SKM-1 (cell line): ENCODE data around the gene UNC93A.
"Not testable (repeated sequence)": the region's sequence is repeated elsewhere in the genome, so short reads cannot be mapped to it uniquely, and the experiment has no call there.

Experiments
- DNase-seq: peaks from one replicate; lab custom pipeline; 2025; ENCODE audit not compliant: unreplicated experiment; lab: John Stamatoyannopoulos, UW

The UNC93A gene

DNA sequence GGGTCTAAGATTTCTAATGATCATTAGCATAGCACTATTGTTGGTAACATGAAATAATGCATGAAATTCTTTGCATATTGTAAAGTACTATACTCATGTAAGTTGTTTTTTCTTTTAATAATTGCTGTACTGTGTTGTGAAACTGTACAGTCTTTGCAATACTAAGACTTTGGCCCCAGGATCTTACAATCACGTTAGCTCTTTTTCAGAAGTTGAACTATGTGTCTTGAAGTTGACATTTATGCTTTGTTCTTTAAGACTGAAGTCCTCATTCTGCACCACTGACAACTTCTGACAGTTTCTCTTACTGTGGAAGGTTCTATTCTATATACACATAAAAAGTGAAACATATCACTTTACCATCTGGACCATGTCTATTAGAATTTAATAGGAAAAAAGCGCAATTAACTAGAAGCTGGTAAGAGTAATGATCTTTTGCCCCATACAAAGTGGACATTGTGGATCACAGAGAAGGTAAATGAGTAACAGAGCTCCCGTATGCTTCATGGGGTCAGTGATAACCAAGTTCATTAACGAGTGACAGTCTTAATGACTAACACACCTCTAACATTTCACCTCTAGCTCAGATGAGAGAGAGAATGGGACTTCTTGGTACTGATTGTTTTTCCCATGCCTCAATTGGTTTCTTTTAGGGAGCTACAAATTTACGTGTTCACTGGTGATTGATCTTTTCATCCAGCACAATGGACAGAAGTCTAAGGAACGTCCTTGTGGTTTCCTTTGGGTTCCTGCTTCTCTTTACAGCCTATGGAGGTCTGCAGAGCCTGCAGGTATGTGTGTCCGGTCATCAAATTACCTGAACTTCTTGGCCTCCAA is at the start of gene UNC93A:
Gene UNC93A, plus strand, starts transcription at position 530 of the 837 bp plus-strand sequence. Its CDS starts 175 bp downstream, at position 705.
- DNase-seq: no peak

DNA sequence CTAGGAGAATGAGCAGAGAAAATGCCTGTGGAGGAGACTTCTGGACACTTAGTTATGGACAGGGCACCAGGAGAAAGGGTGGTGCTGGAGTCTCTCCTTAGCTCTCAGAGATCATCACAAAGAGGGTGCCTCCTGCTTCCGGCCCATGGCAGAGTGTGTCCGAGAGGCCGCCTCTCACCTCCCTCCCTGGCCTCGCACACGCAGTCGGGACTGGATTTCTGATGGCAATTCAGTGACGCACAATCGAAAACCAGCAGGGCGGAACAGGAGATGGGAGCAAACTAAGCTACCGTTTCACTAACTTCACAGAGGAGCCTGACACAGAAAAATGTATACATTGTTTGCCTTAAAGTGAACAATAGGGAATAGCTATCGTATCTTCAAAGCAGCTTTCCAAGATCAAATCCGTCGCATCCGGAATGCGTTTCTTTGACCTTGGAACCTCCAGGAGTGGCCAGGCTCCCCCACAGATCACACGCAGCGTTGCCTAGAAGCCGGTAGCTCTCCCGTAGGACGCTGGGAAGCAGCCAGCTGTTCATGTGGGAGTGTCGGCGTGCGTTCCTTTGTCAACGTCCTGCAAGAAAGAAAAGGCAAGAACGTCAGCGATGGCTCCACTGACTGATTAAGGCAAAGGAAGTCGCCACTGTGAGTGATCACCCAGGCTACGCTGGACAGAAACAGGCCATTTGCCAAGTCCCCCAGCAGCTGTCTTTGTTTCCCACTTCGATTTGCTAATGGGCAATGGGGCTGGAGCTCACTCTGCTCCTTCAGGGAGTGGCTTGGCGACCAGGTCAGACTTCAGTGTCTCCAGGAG is 49.6 kb upstream of the UNC93A start:
- DNase-seq: not testable (repeated sequence)

- not testable (repeated sequence) for DNase-seq
Observed at GRCh38 chr6:167242135-167242506, 49.0 kb upstream of the UNC93A start.

DNA sequence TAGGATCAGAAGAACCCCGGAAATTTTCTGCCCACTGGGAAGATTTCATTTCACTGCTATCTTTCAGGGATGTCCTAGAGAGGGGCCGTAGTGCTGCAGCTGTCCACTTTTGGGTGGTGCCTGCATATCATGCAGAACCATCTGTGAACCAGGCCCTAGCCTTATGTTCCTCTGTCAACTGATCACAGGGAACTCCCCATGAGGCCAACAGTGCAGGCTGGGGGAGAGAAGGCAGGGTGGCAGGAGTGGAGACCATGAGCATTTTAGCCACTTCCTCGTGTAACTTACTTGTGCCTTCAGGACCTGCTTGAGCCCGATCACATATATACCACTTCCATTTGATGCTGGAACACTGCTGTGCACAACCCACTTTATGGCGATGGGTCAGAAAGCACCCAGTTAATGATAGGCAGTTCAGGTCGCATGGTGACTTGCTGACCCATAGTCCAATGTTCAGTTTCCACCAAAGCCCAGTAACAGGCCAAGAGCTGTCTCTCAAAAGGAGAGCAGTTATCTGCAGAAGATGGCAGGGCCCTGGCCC is 48.5 kb upstream of the UNC93A start:
- DNase-seq: not testable (repeated sequence)

DNA sequence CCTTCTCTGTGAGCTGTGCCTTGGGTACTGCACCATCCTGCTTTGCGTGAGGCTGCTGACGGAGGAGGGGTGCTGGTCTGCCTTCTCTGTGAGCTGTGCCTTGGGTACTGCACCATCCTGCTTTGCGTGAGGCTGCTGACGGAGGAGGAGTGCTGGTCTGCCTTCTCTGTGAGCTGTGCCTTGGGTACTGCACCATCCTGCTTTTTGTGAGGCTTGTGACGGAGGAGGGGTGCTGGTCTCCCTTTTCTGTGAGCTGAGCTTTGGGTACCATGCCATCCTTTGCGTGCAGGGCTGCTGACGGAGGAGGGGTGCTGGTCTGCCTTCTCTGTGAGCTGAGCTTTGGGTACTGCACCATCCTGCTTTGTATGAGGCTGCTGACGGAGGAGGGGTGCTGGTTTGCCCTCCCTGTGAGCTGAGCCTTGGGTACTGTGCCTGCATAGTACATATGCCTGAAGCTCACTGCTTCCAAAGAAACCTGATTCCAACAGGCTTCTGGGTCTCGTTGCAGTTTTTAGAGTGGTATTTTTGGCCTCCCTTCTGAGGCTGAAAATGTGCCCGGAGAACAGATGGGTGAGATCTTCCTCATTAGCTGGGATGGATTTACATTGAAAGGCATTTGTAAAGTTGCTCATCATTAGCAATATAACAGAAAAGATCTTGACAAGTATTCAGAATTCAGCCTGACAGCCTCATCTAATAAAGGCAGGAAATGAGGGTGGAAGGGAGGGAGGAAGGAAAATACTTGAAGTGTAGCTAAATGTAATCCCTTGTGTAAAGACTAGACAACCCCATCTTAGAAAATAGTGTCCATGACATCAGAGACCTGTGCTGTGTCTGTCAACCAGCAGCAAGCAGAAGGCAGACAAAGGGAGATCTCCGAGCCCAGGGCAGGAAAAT is 46.8 kb upstream of the UNC93A start:
- DNase-seq: no peak

- no peak for DNase-seq
Observed at GRCh38 chr6:167244991-167245390, 46.1 kb upstream of the UNC93A start.

GRCh38 chr6:167245591-167245990 is 45.5 kb upstream of the UNC93A start:
- no peak for DNase-seq

DNA sequence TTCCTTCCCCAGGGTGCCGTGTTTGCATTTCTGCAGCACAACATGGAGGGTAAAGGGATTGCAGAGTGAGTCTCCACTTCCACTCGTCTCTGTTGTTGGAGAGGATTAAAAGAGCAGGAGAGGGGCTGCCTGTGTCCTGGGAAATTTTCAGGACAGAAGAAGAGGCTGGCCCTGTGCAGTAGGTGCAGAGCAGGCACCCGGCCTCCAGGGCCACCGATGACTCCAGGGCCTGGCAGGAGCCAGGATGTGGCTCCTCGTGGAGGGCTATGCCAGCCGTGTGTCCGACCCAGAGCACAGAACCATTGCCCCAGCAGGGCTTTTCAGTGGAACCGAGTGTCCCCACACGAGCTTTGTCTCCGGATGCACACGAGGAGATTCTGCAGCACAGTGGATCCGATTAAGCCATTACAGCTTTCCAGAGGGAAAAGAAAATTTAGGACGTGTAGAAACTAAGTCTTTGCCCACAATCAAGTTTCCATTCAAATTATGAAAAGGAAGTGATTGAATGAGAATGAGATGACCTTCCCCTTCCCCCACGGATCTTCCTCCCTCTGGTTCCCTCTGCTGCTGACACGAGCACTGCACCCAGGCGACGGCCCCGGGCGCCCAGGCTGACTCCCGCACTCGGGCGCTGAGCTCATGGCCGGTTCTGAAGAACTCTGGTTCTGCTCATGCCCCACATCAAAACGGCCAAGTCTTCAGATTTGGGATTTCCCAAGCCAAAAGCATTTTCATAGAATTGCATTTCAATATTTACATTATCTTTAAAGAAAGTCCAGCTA is 43.1 kb upstream of the UNC93A start:
- DNase-seq: no peak

DNA sequence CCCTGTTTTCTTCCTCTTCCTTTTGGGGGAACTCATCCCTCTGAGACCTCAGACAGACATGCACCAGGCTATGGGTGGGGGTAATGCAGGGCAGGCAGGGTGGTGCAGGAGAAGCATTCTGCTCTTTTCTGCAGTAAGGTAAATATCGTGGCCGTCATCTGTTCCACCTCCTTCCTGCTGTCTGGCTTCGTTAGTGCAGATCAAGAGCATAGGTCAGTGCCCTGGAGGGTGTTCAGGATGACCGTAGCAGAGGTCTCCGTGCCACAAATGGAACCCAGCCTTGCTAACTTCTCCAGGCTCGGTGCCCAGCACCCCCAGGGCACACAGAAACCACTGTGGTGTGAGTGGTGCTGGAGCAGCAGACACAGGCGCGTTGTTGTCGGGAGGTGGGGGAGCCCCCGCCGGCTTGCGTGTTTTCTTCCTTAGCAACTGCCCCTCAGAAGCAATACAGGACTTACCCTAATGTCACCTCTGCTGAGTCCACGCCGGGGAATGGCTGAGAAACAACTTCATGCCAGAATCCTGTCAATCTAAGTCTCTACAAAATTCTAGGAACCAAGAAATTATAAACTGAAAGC is 42.1 kb upstream of the UNC93A start:
- not testable (repeated sequence) for DNase-seq

GRCh38 chr6:167252271-167252670 is 38.8 kb upstream of the UNC93A start:
- DNase-seq: no peak

DNA sequence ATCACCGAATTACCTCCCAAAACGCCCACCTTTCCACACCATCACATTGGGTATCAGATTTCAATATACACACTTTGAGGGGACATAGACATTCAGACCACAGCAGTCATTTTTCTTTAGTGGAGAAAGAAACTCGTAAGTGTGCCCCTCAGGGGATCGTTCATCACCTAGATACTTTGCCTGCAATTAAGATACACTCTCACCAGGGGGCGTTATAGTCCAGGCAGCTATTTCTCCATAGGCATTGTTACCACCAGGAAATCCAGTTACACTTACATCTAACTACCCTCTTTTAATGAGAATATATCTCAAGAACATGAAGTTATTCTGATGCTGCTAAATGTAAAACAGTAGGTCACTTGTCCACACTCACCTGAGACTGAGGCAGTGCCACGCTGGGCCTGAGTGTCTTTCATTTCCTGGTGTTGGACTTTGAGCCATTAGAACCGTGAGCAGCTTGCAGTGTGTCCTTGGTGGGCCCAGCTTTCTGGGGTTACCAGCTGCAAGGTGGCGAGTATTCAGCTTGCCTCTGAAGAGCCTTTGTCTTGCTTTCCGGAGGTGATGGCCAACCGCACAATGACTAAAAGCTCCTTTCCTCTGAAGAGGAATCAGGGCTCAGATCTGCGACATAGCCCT is 35.1 kb upstream of the UNC93A start:
- no peak for DNase-seq

DNA sequence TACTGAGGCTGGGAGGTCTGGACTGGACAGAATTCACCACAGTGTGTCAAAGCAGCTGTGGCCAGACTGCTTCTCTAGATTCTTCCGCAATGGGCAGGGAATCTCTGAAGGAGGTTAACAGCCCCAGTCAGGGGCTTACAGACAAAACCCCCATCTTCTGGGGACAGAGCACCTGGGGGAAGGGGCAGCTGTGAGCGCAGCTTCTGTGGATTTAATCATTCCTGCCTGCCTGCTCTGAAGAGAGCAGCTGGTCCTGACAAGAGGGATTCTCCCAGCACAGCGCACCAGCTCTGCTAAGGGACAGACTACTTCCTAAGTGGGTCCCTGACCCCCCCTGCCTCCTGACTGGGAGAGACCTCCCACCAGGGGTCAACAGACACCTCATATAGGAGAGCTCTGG is 32.5 kb upstream of the UNC93A start:
- DNase-seq: no peak

GRCh38 chr6:167266057-167266829 is 24.9 kb upstream of the UNC93A start:
- not testable (repeated sequence) for DNase-seq

- no peak for DNase-seq
Observed at GRCh38 chr6:167266830-167267555, 24.1 kb upstream of the UNC93A start.

- DNase-seq: not testable (repeated sequence)
Observed at GRCh38 chr6:167267556-167267898, 23.6 kb upstream of the UNC93A start.

DNA sequence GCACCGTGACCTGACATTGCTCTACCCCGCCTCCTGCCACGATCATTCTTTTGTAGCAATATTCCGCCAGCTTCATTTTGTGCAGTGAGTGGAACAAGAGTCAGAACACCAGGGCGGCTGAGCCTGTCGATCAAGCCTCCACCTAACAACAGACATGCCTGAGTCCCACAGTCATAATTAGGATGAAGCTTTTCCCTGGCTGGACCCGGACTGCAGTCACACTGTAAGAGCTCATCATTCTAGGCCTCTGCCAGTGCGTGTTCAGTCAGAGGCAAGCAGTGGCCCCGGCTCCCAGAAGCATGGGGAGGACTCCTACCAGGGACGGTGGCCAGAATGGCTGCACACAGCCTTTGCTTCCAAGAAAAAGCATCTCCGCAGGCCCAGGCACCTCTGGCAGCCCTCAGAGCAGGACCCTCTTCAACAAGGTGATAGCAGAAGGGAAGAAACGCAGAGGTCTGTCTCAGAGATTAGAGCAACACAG is 23.2 kb upstream of the UNC93A start:
- DNase-seq: no peak

DNA sequence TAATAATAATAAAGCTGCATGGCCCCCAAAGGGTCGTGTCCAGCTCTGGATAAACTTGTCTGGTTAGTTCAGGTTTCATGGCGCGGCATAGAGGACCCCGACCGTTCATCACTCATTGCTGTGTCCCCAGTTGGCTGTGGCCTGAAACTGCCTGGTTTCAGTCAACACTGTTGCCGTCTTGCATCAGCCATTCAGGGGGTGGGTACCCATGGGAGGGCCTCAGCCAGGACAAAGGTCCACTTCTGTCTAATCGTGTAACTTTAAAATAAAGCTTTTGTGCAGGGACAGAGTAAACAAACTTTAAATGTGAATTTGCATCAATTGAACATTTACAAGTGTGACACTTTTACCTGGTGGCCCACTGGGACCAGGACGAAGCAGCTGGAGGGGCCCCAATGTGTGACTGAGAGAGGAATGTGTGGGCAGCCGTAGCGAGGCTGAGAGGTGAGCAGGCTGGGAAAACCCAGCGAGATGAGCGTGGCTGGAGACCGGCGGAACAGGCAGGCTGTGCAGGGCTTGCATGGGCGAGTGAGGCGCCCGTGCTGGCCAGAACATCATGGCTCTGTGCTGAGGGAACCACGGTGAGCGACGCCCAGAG is 22.3 kb upstream of the UNC93A start:
- DNase-seq: no peak
